HepG2 (cell line): ENCODE data around the gene DHX58. TPM values are rescaled to one million over a fixed set of nuclear protein-coding genes. Genes with fewer than 3 reads are reported as not detected.
A peak's percentile ranks its signal among the peaks of the same experiment; 100 is the strongest.

Source experiments
- ATAC-seq: fragments of 200-7000 bp; cut with Tn5 transposase; 3 replicates; pipeline ENCODE4 v1.9.1; 2020; ENCODE audit warnings: mild to moderate bottlenecking, moderate library complexity
- BruUV-seq: library from RNA; stranded (reverse); fragments of 400-500 nt; replicated peaks from 2 replicates; lab custom pipeline; 2021; lab: Mats Ljungman, UMichigan
- CTCF ChIA-PET: fragments of 300-600 bp; formaldehyde crosslinking; extraction: SDS; loops from one replicate; lab custom pipeline; 2021; ENCODE audit warnings: low total read pairs, inconsistent platforms, low intra/inter-chr PET ratio; lab: Yijun Ruan, JAX
- POLR2A ChIA-PET: fragments of 350-600 bp; sonication (Branson Sonifier 250); formaldehyde crosslinking; loops from one replicate; lab custom pipeline; 2020; ENCODE audit warnings: antibody characterized with exemption, inconsistent platforms; lab: Yijun Ruan, JAX
- DNase-seq: peaks from one replicate; pipeline ENCODE4 v3.0.0-alpha.2; 2015; ENCODE audit warnings: low spot score
- FAIRE-seq: peaks from 3 replicates; lab custom pipeline; 2011; peaks lifted over from hg19 to GRCh38; lab: Jason Lieb, UNC
- H2AFZ ChIP-seq: one replicate; pipeline ENCODE4 v1.6.1; 2011; ENCODE audit warnings: low read length, inconsistent platforms
- H3K27ac ChIP-seq: fragments of 300-600 bp; 3 replicates; pipeline ENCODE4 v1.8.0; 2011; ENCODE audit warnings: mixed run types, mild to moderate bottlenecking, mixed read lengths, low read length, inconsistent platforms; ENCODE audit not compliant: insufficient read depth; ENCODE audit errors: extremely low read length
- H3K27me3 ChIP-seq, 2 experiments: fragments of 200-600 bp in 1 of 2; 2 replicates in 1 of 2; 3 replicates in 1 of 2; pipeline versions ENCODE4 v1.6.0 to v1.8.0; 2011; ENCODE audit warnings: low read length in 2 of 2, mild to moderate bottlenecking in 2 of 2, moderate library complexity in 2 of 2, inconsistent platforms in 1 of 2; ENCODE audit not compliant: insufficient read depth in 2 of 2, control insufficient read depth in 1 of 2
- H3K36me3 ChIP-seq, 2 experiments: fragments of 200-600 bp in 1 of 2; replicated peaks in 1 of 2; 2 replicates in 1 of 2; 3 replicates in 1 of 2; pipeline versions ENCODE4 v1.5.1 to v1.8.0; 2011; ENCODE audit warnings: low read length in 2 of 2, inconsistent platforms in 1 of 2; ENCODE audit not compliant: insufficient read depth in 2 of 2, control insufficient read depth in 1 of 2
- H3K4me1 ChIP-seq: 2 replicates; pipeline ENCODE4 v1.5.1; 2012; ENCODE audit warnings: low read length, inconsistent platforms; ENCODE audit not compliant: insufficient read depth
- H3K4me2 ChIP-seq: 2 replicates; pipeline ENCODE4 v1.6.0; 2011; ENCODE audit warnings: low read depth, low read length, inconsistent platforms
- H3K4me3 ChIP-seq, 3 experiments: fragments of 200-600 bp in 1 of 3; sonication (generic), shearing (Covaris generic) in 1 of 3; replicated peaks in 1 of 3; 2 replicates each; pipeline ENCODE4 v1.5.1; 2011 to 2016; ENCODE audit warnings: low read length in 3 of 3, inconsistent platforms in 2 of 3, low read depth in 2 of 3, mild to moderate bottlenecking in 2 of 3, control low read depth in 1 of 3, mixed read lengths in 1 of 3; ENCODE audit not compliant: insufficient read depth in 1 of 3
- H3K79me2 ChIP-seq: one replicate; pipeline ENCODE4 v1.6.1; 2011; ENCODE audit warnings: low read length, inconsistent platforms; ENCODE audit not compliant: insufficient read depth
- H3K9ac ChIP-seq: 2 replicates; pipeline ENCODE4 v1.6.0; 2011; ENCODE audit warnings: mild to moderate bottlenecking, low read depth, low read length, inconsistent platforms; ENCODE audit not compliant: insufficient read depth
- H3K9me3 ChIP-seq: 2 replicates; pipeline ENCODE4 v1.5.1; 2012; ENCODE audit warnings: mild to moderate bottlenecking, low read length
- H4K20me1 ChIP-seq: 2 replicates; pipeline ENCODE4 v1.6.0; 2011; ENCODE audit warnings: inconsistent platforms, mild to moderate bottlenecking, low read length, moderate library complexity; ENCODE audit not compliant: insufficient read depth
- ETS1 ChIP-seq: sonication (generic); formaldehyde crosslinking; IDR thresholded peaks from 2 replicates; pipeline ENCODE4 v1.4.0; 2020; ENCODE audit warnings: missing genetic modification reagents
- HNRNPL ChIP-seq: fragments of 200-400 bp; formaldehyde crosslinking; IDR thresholded peaks from 2 replicates; pipeline ENCODE4 v1.6.1; 2017; ENCODE audit warnings: mild to moderate bottlenecking, low read depth, low read length
- MNT ChIP-seq: fragments of 450-650 bp; IDR thresholded peaks from 2 replicates; pipeline ENCODE4 v1.6.1; 2016
- ZC3H13 ChIP-seq: sonication (generic); formaldehyde crosslinking; IDR thresholded peaks from 2 replicates; pipeline ENCODE4 v1.8.1; 2023; ENCODE audit warnings: mild to moderate bottlenecking, missing genetic modification reagents, moderate library complexity
- WGBS: methylation state at CpG from one replicate; pipeline ENCODE4 v1.1.6; 2017; ENCODE audit warnings: low lambda C conversion rate; 5-methylcytosine and 5-hydroxymethylcytosine counted together
- in situ Hi-C: cut with HindIII; loops from 2 replicates; pipeline ENCODE4 v1.10.0; 2017; ENCODE audit warnings: low pct_unique_long_range_greater_than_20kb; ENCODE audit not compliant: extremely low pct_ligation_motif_present
- intact Hi-C: fragments of 100-400 bp; cut with micrococcal nuclease; formaldehyde crosslinking; loops from one replicate; pipeline ENCODE4 v1.10.0; 2022; ENCODE audit not compliant: unreplicated experiment
- polyA plus RNA-seq, 8 experiments: library from polyadenylated mRNA; depleted of rRNA in 3 of 8; stranded (reverse) in 7 of 8; unstranded in 1 of 8; fragments of >200 nt; fragmentation: Illumina TruSeq in 4 of 8; extraction: Trizol in 4 of 8; gene quantifications; 2 replicates each; pipeline versions ENCODE4 v1.2.1 to v1.2.3, GENCODE V29; 2011 to 2016; ENCODE audit warnings: low read depth in 4 of 8, missing spikeins in 1 of 8, mixed read lengths in 1 of 8; ENCODE audit not compliant: insufficient read depth in 1 of 8
- total RNA-seq, 5 experiments: library from RNA; depleted of rRNA; stranded (reverse); fragments of >200 nt; fragmentation: Illumina TruSeq; extraction: Trizol; gene quantifications; 2 replicates each; pipeline ENCODE4 v1.2.3, GENCODE V29; 2016; ENCODE audit warnings: low read depth in 1 of 5

DHX58 gene
- total and polyA plus RNA-seq, 2 of the 13 experiments (the other 11 are each of a cell fraction or from before 2014, with no cell fraction given) = 6.7 to 7.8 TPM

GRCh38 chr17:42111265-42111636 is 1.3 kb downstream of the DHX58 start:
- H3K36me3 ChIP-seq = peaks cover 2 to 10% of the 10 kb centered on the region in 2 experiments; a peak in 3 of 5 replicates
- no peaks in the 10 kb centered on the region for H3K9me3 ChIP-seq
- H3K9ac ChIP-seq = 0 out of 2 replicates have a peak overlapping the region, but pooled peaks have one; percentile 71
- in situ Hi-C loops = loop anchor here (5.0 kb wide), 2 partner anchors 84 to 149 kb away; no protein-coding TSS in a partner anchor
- ATAC-seq = no peak
- H4K20me1 ChIP-seq = no peaks in the 10 kb centered on the region
- H3K4me2 ChIP-seq = peak overlapping the region; percentile 78
- H3K4me1 ChIP-seq = peaks cover 38% of the 10 kb centered on the region
- H2AFZ ChIP-seq = no peak overlapping the region
- H3K79me2 ChIP-seq = no peaks in the 10 kb centered on the region
- no peaks in the 10 kb centered on the region for H3K27me3 ChIP-seq
- no peak for DNase-seq
- no peak overlapping the region for H3K27ac ChIP-seq
- intact Hi-C loops = no loop called here
- H3K4me3 ChIP-seq = no peak overlapping the region
- no peak for TF ChIP-seq ETS1 (CRISPR knock-in tag)
- TF ChIP-seq HNRNPL = 0 out of 2 replicates have a peak, but pooled peaks have one; percentile 35
- peak; percentile 31; the same call in 1 of the 2 replicates for TF ChIP-seq ZC3H13
- peak; percentile 58 for TF ChIP-seq MNT
- TF ChIP-seq, all 625 proteins: peak for 3
- POLR2A ChIA-PET = interaction anchor here (1.2 to 2.4 kb wide), 5 partner anchors 10 to 85 kb away, joined by 3 to 34 read pairs (median 3); partner anchors contain the start of gene KAT2A
- no TSS peak for BruUV-seq
- WGBS = 62% methylated on average over 11 of the region's 11 CpGs
- CTCF ChIA-PET = no interaction called here
- FAIRE-seq = no peak
